DND-41 (cell line): ENCODE results near the gene TMEM91.

ENCODE experiments used
- EZH2 ChIP-seq: IDR thresholded peaks from 3 replicates; pipeline ENCODE4 v1.6.1; 2012; ENCODE audit warnings: borderline replicate concordance, low read depth, mild to moderate bottlenecking, moderate library complexity, low read length, inconsistent platforms; ENCODE audit not compliant: severe bottlenecking
- TF ChIP-seq, protein P1 (sequence below): IDR thresholded peaks from 2 replicates; pipeline ENCODE4 v1.5.1; 2012; ENCODE audit warnings: borderline replicate concordance, low read length, moderate library complexity, mild to moderate bottlenecking; ENCODE audit not compliant: poor library complexity, severe bottlenecking; ENCODE audit errors: extremely low read depth

DNA sequence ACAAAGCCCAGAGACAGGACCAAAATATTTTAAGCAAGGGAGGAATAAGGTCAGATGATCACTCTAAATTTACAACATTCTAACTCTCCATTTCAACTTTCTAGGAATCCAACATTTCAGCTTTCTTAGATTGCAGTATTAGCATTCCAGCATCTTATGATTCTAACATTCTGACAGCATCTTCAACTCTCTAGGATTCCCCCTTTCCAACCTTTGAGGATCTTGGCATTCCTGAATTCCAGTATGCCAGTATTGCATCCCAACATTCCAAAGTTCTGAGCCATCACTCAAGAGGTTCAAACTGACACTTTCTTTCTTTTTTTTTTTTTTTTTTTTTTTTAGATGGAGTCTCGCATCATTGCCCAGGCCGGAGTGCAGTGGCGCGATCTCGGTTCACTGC lies 36.4 kb upstream of the TMEM91 start:
- TF ChIP-seq, protein P1, sequence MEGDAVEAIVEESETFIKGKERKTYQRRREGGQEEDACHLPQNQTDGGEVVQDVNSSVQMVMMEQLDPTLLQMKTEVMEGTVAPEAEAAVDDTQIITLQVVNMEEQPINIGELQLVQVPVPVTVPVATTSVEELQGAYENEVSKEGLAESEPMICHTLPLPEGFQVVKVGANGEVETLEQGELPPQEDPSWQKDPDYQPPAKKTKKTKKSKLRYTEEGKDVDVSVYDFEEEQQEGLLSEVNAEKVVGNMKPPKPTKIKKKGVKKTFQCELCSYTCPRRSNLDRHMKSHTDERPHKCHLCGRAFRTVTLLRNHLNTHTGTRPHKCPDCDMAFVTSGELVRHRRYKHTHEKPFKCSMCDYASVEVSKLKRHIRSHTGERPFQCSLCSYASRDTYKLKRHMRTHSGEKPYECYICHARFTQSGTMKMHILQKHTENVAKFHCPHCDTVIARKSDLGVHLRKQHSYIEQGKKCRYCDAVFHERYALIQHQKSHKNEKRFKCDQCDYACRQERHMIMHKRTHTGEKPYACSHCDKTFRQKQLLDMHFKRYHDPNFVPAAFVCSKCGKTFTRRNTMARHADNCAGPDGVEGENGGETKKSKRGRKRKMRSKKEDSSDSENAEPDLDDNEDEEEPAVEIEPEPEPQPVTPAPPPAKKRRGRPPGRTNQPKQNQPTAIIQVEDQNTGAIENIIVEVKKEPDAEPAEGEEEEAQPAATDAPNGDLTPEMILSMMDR: no peak
- TF ChIP-seq EZH2: no peak
